ENCODE data around the gene GJD3. TPM values are rescaled to one million over a fixed set of nuclear protein-coding genes. Genes with fewer than 3 reads are reported as not detected.
"Not testable (repeated sequence)": the region's sequence is repeated elsewhere in the genome, so short reads cannot be mapped to it uniquely, and the experiment has no call there.

The GJD3 gene
- polyA plus RNA-seq, 3 donors: not detected

DNA sequence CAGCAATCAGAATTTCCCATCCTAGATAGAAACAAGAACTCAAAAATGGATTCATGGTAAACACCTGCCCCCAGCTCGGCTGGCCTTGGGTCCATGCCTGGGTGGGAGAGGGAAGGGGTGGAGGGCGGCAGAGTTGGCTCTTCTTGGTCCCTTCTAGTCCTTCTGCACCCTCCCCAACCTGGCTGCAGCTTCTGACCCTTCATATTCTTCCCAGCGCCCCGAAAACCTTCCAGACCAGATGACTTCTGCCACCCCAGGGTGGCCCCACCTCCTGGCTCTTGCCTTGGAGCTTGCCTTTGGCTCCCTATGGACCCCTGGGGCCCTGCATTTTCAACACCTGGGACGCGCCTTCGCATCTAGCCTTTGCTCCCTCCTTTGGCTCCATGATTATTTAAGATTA is 5.4 kb upstream of the GJD3 start:
- Histone ChIP-seq H4K20me1 (ENCODE audit: insufficient read depth, low read length) (no peaks in the 10 kb centered on the region), H3K27me3 (ENCODE audit: control insufficient read depth in 2 of 2, insufficient read depth in 2 of 2, low read length in 2 of 2) (no peaks in the 10 kb centered on the region), H3K36me3 (replicated peaks in 1 of 2; ENCODE audit: control insufficient read depth in 1 of 2, insufficient read depth in 2 of 2, low read length in 2 of 2) (no peaks in the 10 kb centered on the region), H3K9ac (ENCODE audit: insufficient read depth, low read length, poor library complexity, severe bottlenecking) (no peak overlapping the region), H3K9me3 (replicated peaks in 1 of 2; ENCODE audit: control insufficient read depth in 1 of 2, insufficient read depth in 1 of 2, low read length in 2 of 2) (peaks cover 0 to 12% of the 10 kb centered on the region in 2 donors), H3K4me1 (ENCODE audit: control insufficient read depth in 1 of 2, insufficient read depth in 2 of 2, low read length in 2 of 2) (peaks cover 0 to 13% of the 10 kb centered on the region in 2 donors), H3K27ac (ENCODE audit: low read depth in 1 of 2, low read length in 2 of 2) (no peak overlapping the region), H3K79me2 (ENCODE audit: insufficient read depth, low read length) (no peaks in the 10 kb centered on the region), H3K4me3 (replicated peaks in 1 of 3; ENCODE audit: low read depth in 2 of 3, low read length in 3 of 3) (no peak overlapping the region), H2AFZ (ENCODE audit: insufficient read depth, low read depth, low read length, poor library complexity, severe bottlenecking) (no peak overlapping the region), H3K4me2 (replicated peaks; ENCODE audit: extremely low read depth, low read length, poor library complexity, severe bottlenecking) (no peak overlapping the region)
- Mint-ChIP-seq H3K27ac (no peak overlapping the region), H3K9me3 (peaks cover 0 to 21% (median 11%) of the 10 kb centered on the region in 7 donors), H3K27me3 (ENCODE audit: low read depth in 3 of 3) (peaks cover 1 to 6% (median 6%) of the 10 kb centered on the region in 3 donors), H3K4me3 (no peak overlapping the region), H3K4me1 (peaks cover 26% of the 10 kb centered on the region), H3K36me3 (peaks cover 3 to 6% of the 10 kb centered on the region in 2 donors)
- DNase-seq: no peak
- TF ChIP-seq, protein P1, sequence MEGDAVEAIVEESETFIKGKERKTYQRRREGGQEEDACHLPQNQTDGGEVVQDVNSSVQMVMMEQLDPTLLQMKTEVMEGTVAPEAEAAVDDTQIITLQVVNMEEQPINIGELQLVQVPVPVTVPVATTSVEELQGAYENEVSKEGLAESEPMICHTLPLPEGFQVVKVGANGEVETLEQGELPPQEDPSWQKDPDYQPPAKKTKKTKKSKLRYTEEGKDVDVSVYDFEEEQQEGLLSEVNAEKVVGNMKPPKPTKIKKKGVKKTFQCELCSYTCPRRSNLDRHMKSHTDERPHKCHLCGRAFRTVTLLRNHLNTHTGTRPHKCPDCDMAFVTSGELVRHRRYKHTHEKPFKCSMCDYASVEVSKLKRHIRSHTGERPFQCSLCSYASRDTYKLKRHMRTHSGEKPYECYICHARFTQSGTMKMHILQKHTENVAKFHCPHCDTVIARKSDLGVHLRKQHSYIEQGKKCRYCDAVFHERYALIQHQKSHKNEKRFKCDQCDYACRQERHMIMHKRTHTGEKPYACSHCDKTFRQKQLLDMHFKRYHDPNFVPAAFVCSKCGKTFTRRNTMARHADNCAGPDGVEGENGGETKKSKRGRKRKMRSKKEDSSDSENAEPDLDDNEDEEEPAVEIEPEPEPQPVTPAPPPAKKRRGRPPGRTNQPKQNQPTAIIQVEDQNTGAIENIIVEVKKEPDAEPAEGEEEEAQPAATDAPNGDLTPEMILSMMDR (IDR thresholded peaks at IDR 0.05): no peak
- intact Hi-C loops (cut with micrococcal nuclease): no loop called here
- WGBS (ENCODE audit: insufficient coverage): 94% methylated on average over 5 of the region's 7 CpGs

DNA sequence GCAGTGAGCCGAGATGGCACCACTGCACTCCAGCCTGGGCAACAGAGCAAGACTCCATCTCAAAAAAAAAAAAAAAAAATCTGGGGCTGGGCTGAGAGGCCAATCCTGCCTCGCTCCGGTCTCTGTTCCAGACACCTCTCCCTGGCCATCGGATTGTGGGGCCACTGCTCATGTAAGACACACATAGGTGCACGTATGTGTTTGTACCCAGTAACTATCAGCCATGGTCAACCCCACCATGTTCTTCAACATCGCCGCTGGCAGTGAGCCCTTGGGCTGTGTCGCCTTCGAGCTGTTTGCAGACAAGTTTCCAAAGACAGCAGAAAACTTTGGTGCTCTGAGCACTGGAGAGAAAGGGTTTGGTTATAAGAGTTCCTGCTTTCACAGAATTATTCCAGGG is 3.2 kb upstream of the GJD3 start:
- intact Hi-C loops (cut with micrococcal nuclease); H3K9ac ChIP-seq (ENCODE audit: insufficient read depth, low read length, poor library complexity, severe bottlenecking); H3K9me3 ChIP-seq (replicated peaks in 1 of 2; ENCODE audit: control insufficient read depth in 1 of 2, insufficient read depth in 1 of 2, low read length in 2 of 2); H3K36me3 Mint-ChIP-seq; H3K79me2 ChIP-seq (ENCODE audit: insufficient read depth, low read length); H4K20me1 ChIP-seq (ENCODE audit: insufficient read depth, low read length); H2AFZ ChIP-seq (ENCODE audit: insufficient read depth, low read depth, low read length, poor library complexity, severe bottlenecking); H3K4me3 ChIP-seq (replicated peaks in 1 of 3; ENCODE audit: low read depth in 2 of 3, low read length in 3 of 3); DNase-seq; H3K36me3 ChIP-seq (replicated peaks in 1 of 2; ENCODE audit: control insufficient read depth in 1 of 2, insufficient read depth in 2 of 2, low read length in 2 of 2); H3K4me2 ChIP-seq (replicated peaks; ENCODE audit: extremely low read depth, low read length, poor library complexity, severe bottlenecking); H3K27ac Mint-ChIP-seq; H3K4me3 Mint-ChIP-seq; H3K27ac ChIP-seq (ENCODE audit: low read depth in 1 of 2, low read length in 2 of 2): not testable (repeated sequence)
- peaks cover 0 to 11% (median 5%) of the 10 kb centered on the region in 7 donors for H3K9me3 Mint-ChIP-seq
- H3K27me3 Mint-ChIP-seq (ENCODE audit: low read depth in 3 of 3): peaks cover 12 to 21% (median 19%) of the 10 kb centered on the region in 3 donors
- Histone ChIP-seq H3K27me3 (ENCODE audit: control insufficient read depth in 2 of 2, insufficient read depth in 2 of 2, low read length in 2 of 2) (peaks cover 0 to 15% of the 10 kb centered on the region in 2 donors), H3K4me1 (ENCODE audit: control insufficient read depth in 1 of 2, insufficient read depth in 2 of 2, low read length in 2 of 2) (peaks cover 6 to 19% of the 10 kb centered on the region in 2 donors)
- peaks cover 20% of the 10 kb centered on the region for H3K4me1 Mint-ChIP-seq
- WGBS (ENCODE audit: insufficient coverage): 93% methylated on average over 3 of the region's 9 CpGs

Data from CD14-positive monocyte (primary cell).